ENCODE results near the gene GRAMD1A.
"Not testable (repeated sequence)": the region's sequence is repeated elsewhere in the genome, so short reads cannot be mapped to it uniquely, and the experiment has no call there.

The GRAMD1A gene

DNA sequence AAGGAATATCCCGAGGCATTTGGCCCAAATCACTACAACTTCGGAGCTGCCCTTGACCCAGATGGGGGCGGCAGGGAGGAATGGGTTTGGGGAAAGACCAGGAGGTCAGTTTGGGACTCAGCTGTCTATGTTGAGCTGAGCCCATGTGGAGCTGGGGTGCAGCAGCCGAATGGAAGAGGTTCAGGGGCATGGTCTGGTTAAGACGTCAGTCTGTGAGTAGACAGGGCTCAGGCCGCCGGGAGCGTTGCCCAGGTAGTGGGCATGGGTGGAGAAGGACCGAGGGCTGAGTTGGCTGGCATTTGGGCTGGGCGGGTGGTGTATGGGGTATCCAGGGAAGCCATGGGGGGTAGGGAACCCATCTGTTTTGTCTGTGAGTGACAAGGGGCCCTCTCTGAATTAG, 20.9 kb downstream of the GRAMD1A start:
- no peak for DNase-seq

DNA sequence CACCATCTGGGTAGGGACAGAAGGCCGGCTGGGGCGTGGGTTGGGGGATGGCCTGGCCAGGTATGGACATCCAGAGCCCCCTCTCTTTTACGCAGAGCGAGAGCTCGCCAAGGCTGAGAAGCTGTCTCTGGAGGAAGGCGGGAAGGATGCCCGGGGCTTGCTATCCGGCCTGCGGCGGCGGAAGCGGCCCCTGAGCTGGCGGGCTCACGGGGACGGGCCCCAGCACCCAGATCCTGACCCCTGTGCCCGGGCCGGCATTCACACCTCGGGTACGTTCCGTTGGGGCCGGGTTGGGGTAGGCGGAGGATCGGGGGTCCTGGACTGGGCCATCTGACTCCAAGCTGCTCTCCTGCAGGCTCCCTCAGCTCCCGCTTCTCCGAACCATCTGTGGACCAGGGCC, 21.5 kb downstream of the GRAMD1A start:
- DNase-seq: no peak

DNA sequence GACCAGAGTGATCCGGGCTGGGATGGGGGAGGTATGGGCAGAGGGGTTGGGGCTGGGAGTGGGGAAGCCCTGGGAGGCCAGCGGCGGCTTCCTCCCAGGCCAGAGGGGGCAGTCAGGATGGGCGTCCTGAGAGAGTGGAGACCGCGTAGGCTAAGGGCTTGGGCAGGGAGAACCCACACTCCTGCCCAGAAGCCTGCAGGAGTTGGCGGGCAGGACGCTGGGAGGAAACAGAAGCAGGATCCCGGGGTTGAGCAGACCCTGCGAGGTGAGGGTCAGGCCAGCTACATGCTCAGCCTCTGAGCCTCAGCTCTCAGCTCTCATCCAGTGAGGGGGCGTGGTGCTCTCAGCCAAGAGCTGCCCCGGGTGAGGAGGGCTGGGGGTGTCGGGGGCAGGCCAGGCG, 22.3 kb downstream of the GRAMD1A start:
- DNase-seq: no peak

DNA sequence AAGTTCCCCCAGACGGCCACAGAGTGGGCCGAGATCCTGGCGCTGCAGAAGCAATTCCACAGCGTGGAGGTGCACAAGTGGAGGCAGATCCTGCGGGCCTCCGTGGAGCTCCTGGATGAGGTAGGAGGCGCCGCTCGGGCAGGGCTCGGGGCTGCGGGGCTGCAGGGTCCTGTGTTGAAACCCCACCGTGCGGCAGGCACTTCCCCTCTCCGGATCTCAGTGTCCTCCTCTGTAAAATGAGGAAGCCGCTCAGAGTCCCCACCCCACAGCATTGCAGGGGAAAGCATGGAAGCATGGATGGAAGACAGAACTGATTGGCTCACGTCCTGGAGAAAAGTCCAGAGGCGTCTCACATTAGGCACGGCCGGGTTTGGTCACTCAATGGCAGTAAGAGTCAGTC, 23.3 kb downstream of the GRAMD1A start:
- no peak for DNase-seq

DNA sequence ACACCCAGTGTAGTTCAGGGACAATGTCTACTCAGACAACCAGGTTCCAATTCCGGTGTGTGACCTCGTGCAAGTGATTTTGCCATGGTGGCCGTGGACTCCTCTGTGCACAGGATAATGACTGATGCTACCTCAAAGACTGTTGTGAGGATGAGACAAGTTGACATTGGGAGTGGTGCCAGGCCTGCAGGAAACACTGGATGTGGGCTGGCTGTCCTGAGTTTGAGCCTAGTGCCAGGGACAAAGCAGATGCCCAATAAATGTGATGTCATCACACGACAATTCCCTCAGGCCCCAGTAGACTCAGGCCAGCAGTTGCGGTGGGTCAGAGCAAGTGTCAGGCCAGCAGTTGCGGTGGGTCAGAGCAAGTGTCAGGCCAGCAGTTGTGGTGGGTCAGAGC, 24.0 kb downstream of the GRAMD1A start:
- DNase-seq: no peak

DNA sequence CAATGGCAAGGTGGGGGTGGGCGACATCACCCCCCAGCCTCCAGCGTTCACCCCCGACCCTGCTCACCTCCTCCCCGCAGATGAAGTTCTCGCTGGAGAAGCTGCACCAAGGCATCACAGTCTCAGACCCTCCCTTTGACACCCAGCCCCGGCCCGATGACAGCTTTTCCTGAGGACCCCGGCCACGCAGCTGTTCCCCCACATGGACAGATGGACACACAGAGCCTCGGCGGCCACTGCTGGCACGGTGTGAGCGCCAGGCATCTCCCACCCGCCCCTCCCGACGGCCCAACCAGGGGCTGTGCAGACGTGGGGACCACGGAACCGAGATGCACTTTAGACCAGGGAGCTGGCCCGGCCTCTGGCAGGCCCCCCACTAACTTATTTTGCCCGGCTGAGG, 25.8 kb downstream of the GRAMD1A start:
- DNase-seq: no peak

DNA sequence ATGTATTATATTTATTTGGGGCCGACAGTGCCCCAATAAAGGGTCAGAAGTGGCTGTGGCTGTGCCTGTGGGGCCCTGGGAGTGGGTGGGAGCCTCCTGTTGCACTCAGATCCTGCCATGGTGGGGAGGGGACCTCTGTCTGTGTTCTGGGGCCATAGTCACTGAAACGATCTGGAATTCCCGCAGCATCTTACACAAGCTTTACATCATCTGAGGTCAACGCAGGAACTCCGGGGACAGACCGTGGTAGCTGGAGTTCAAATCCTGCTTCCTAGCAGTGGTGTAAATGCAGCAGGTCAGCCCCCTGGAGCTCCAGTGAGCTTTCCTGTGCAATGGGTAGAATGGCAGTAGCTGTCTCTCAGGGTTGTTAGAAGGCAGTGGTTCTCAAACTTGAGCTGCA, 26.3 kb downstream of the GRAMD1A start:
- DNase-seq: no peak

DNA sequence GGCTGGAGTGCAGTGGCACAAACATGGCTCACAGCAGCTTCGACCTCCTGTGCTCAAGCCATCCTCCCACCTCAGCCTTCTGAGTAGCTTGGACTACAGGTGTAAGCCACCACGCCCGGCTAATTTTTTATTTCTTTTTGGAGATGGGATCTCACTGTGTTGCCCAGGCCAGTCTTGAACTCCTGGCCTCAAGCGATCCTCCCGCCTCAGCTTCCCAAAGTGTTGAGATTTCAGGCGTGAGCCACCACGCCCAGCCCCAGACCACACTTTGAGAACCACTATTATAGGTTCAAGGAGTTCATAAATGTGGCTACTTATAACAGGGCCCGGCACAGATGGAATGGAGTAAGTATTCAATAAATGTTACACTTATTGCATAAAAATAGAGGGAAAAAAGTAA, 26.9 kb downstream of the GRAMD1A start:
- DNase-seq: no peak

DNA sequence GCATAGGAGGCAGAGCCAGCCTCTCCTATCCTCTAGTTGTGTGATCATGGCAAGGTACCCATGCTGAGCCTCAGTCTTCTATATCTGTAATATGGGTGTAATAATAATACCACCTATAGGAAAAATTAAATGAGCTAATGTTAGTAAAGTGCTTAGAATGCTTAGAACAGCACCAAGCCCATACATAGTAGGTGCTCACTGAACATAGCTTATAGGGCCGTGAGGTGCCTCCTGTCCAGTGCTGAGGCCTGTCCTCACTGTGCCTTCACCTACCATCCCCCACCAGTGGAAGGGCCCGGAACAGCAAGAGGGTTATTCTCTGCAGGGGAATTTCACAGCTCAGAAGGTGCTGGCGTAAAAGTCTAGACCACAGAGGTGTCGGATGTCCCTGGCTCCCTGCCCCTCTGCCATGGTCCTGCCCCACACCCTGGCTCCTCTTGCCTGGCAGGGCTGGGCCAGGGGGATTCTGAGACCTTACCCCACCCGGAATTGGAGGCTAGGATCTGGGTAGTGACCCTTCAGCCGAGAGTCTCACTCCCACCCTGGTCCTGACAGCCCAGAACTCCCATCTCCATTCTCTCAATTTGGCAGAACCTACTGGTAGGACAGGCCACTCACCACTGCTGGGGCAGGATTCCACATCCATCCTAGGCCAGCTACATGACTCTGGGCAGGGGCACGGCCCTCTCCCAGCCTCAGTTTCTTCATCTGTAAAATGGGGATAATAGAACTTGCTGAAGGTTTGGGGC, 27.9 kb downstream of the GRAMD1A start:
- no peak for DNase-seq

DNA sequence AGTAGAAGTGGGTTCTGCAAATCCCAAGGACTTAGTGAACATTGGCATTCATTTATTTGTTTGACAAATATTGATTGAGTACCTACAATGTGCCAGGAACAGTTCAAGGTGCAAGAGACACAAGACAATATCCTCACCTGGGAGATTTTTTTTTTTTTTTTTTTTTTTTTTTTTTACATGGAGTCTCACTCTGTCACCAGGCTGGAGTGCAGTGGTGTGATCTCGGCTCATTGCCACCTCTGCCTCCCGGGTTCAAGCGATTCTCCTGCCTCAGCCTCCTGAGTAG, 28.4 kb downstream of the GRAMD1A start:
- not testable (repeated sequence) for DNase-seq

DNA sequence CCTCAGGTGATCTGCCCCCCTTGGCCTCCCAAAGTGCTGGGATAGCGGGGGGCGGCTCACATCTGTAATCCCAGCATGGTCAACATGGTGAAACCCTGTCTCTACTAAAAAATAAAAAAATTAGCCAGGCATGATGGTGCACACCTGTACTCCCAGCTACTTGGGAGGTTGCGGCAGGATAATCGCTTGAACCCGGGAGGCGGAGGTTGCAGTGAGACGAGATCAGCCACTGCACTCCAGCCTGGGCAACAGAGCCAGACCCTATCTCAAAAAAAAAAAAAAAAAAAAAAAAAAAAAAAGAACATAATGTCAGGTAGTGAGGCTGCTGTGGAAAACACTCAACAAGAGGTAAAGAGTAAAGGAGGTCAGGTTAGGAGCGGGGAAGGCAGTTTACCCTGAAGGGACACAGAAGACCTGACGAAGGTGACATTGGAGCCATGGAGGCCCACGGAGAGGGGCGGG, 29.2 kb downstream of the GRAMD1A start:
- not testable (repeated sequence) for DNase-seq

DNA sequence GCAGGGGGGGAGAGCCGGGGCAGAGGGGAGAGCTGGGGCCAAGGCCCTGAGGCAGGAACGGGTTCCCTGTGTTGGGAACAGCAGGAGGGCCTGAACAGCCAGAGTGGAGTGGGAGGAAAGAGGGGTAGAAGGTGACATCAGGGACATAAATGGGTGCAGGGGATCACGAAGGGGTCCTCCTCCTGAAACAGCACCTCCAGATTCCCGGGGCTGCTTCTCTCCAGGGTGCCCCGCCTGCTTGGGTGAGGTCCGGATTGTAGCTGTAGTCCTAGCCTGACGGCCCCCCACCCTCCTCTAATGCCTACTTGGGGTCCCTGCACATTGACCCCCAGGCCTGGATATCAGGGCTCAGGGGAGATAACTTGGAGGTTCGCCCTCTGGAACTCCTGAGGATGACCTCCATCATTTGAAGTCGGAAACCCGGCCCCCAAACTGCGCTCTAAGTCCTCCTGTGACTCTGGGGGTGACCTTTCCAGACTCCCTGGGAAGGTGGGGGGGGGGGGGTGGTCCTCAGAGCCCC, 29.7 kb downstream of the GRAMD1A start:
- no peak for DNase-seq

DNA sequence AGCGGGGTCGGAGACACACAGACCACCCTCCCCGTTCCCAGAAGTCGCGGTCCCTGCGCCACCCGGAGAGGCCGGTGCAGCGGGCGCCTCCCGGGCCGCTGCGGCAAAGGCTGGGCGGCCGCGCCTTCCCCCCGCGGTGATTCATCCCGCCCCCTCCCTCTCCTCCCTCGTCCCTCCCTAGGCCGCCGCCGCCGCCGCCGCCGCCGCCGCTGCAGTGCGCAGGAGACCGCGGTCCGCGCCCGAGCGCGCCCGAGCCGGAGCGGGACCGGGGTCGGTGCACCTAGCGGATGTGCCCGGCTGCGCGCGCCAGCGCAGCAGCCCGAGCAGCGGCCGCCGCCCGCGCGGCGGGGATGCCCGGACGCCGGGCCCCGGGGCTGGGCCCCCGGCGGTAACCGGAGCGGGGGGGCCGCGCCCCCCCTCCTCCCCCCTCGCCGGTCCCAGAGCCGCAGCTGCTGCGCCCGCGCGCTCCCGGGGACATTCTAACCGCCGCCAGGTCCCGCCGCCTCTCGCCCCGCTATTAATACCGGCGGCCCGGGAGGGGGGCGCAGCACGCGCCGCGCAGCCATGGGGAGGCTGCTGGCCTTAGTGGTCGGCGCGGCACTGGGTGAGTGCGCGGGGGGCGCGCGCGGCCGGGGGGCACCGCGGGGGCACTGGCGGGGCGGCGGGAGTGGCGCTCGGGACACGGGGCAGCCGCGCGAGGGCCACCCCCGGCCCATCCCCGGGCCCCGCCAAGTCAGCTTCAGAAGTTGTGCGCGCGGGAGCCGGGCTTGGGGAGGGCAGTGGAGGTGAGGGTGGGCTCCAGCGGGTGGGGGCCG, 30.3 kb downstream of the GRAMD1A start, which contains the start of gene SCN1B:
SCN1B (plus strand) TSS at position 214 of the 815 bp plus-strand sequence; CDS start at position 565, 351 bp downstream.
- DNase-seq: peak; percentile 52

DNA sequence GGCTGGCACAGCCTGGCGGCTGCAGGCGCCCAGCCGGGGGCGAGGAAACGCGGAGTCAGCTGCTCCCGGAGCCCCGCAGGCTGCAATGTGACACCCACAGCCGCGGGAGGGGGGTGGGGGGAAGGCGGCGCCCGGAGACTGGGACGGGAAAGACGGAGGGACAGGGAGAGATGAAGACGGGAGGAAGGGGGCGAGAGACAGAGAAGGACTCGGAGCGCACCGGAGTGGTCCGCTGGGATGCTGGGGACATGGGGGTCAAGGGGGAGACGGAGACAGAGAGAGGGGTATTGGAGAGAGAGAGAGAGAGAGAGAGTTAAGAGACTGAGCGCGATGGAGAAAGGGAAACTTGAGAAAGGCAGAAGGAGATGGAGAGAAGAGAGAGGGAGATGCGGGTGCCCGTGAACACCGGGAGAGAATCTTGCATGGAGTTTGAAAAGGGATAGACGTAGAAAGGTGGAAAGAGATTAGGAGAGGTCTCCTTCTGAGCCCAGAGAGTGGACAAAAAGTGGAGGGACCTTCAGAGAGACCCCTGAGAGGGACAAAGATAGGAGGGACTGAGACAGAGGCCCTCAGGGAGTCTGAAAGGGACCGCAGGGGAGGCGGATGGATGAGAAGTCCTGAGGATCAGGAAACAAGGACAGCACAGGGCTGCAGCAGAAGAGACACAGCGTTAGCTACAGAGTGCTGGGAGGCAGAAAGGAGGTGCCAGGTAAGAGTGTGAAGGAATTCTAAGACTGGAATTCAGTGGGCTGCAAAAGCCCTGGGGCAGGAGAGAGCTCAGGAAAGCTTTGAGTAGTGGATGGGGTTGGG, 31.2 kb downstream of the GRAMD1A start:
- DNase-seq: no peak

DNA sequence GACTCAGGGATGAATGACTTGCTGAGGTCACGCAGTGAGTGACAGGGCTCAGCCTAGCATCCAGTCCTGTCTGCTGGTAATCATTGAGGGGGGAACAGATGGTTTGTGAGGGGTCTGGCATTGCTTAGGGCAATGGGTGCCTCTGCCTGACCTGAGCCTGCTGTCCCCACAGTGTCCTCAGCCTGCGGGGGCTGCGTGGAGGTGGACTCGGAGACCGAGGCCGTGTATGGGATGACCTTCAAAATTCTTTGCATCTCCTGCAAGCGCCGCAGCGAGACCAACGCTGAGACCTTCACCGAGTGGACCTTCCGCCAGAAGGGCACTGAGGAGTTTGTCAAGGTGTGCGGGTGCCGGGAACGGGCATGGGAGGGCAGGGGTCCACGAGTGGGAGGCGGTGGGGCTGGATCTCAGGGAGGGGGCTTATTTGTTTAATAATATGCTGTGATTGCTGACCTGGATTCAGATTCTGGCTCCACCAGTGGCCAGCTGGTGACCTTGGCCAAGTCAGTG, 32.3 kb downstream of the GRAMD1A start:
- DNase-seq: no peak

DNA sequence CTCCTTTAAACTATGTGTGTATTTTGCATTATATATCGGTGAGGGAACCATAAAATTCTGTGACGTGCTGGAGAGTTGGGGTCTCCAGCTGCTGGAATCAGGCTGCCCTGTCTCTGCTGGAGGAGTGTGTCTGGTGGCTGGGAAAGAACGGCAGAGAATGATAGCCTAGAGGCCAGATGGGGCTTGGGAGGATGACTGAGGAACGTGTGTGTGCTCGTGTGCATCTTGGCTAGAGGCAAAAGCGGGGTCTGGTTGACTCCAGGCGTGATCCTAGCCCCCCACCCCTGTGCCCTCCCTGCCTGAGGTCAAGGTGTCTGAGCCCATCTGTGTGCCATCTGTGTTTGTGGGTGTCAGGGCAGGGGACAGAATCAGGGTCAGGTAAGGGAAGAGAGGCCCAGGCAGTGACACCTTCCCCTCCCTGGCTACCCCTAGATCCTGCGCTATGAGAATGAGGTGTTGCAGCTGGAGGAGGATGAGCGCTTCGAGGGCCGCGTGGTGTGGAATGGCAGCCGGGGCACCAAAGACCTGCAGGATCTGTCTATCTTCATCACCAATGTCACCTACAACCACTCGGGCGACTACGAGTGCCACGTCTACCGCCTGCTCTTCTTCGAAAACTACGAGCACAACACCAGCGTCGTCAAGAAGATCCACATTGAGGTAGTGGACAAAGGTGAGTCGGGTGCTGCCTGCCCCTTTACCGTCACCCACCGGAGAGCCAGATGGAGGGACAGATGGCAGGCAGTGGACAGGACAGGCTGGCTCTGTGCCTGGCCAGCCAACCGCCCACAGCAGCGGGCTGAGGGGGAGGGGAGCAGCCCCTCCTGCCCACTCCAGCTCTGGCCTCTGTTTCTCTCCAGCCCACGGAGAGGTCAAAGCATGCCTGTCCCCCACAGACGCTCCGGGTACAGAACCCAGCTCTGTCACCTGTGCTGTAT, 33.2 kb downstream of the GRAMD1A start:
- DNase-seq: no peak

DNA sequence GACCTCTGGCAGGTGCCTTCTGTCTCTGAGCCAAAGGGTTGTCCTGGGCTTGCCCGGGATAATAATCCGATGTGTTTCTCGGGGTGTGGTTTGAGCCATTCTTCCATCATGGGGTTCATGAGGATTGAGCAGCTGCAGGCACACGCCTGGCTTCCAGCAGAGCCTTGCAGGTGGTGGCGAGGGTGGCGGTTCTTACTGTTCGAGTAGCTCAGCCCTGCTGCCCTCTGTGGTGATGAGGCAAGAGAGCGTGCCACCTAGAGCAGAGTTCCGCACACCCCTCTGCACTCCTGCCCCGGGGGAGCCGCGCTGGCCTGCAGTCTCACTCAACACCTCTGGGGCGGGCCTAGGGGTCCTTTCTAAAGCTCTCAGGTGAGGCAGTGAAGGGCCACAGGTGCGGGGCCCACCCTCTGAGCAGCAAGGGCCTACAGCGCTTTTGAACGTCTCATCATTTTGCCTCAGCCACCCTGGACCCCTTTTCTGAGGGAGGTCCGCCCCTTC, 33.9 kb downstream of the GRAMD1A start:
- no peak for DNase-seq

DNA sequence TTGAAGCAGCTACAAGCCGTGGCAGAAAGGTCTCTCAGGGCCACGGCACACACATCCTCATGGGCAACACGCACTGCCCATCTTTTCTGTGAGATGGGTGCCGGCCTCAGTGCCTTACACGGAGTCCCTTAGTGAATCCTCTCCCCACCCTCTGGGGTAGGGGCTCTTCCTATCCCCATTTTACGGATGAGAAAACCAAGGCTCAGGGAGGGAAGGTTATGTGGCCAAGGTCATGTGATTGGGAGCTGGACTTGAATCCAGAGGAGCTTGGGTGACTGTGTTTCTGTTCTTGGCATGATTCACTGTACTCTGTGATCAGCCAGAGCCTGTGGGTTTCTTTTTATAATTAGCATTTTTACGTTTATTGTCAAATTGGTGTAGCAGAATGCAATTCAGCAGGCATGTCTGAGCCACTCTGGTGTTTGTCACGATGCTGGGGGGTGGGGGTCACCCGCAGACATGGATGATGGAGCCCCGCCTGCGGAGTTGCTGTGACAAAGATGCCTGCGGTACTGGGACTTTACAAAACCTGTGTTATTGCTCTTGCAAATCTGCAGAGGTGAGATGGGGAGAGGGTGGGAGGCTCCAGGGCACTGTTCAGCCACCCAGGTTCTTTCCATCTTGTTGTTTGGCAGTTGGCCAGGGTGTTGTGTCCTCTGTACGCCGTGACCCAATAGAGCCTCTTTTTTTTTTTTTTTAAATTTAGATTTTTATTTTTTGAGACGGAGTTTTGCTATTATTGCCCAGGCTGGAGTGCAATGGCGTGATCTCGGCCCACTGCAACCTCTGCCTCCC, 34.7 kb downstream of the GRAMD1A start:
- no peak for DNase-seq

DNA sequence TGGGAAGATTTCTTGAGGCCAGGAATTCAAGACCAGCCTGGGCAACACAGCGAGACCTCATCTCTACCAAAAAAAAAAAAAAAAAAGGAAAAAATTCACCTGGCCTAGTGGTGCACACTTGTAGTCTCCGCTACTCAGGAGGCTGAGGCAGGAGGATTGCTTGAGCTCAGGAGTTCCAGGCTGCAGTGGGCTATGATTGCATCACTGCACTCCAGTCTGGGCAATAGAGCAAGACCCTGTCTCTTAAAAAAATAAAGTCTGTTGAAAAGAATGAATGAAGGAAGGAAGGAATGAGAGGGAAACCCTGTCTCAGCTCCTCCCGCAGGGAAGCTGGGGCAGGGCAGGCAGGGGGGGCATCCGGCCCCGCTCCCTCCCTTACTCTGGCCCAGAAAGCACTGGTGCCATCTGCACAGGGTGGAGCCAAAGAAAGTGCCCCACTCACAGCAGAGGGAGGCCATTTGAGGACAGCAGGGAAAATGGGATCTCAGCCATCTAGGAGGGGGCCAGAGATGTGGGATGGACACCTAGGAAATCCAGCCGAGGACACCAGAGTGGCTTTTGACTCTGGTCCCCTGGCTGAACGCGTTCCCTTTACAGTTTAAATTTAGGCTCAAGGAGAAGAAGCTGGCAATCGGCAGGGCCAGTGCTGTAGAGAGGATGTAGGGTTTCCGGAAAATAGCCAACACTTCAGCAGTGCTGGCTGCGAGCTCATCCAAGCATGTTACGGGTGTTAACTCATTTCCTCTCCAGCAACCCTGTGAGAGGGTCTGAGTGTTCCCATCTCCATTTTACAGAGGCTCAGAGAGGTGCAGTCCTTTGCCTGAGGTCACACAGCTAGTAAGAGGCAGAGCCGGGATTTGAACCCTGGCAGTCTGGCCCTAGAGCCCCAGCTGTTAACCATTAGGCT, 37.8 kb downstream of the GRAMD1A start:
- DNase-seq: no peak

Data from NCI-H226 (cell line).